K562 (cell line): Measurements from ENCODE around the gene RCC1. TPM values are rescaled to one million over a fixed set of nuclear protein-coding genes. Genes with fewer than 3 reads are reported as not detected.

Source experiments
- ARHGAP35 ChIP-seq: fragments of 450-650 bp; IDR thresholded peaks from 2 replicates; pipeline ENCODE4 v1.6.1; 2018; ENCODE audit not compliant: partially characterized antibody
- CHCHD3 ChIP-seq: fragments of 250-450 bp; sonication (Bioruptor Pico); IDR thresholded peaks from 2 replicates; pipeline ENCODE4 v2.1.2; 2022; ENCODE audit warnings: mild to moderate bottlenecking
- FIP1L1 ChIP-seq: fragments of 200-400 bp; formaldehyde crosslinking; IDR thresholded peaks from 2 replicates; pipeline ENCODE4 v1.6.1; 2018; ENCODE audit warnings: mild to moderate bottlenecking, low read depth, low read length; ENCODE audit not compliant: poor library complexity, severe bottlenecking
- FOS ChIP-seq: IDR thresholded peaks from 3 replicates; pipeline ENCODE4 v1.6.1; 2011; ENCODE audit not compliant: insufficient read length; ENCODE audit errors: extremely low read depth
- FOXP1 ChIP-seq: sonication (generic); formaldehyde crosslinking; IDR thresholded peaks from 2 replicates; pipeline ENCODE4 v1.8.0; 2022; ENCODE audit warnings: mild to moderate bottlenecking, missing genetic modification reagents
- KAT7 ChIP-seq: sonication (generic); formaldehyde crosslinking; IDR thresholded peaks from 2 replicates; pipeline ENCODE4 v1.8.0; 2022; ENCODE audit warnings: missing genetic modification reagents, mild to moderate bottlenecking, borderline replicate concordance
- MIER1 ChIP-seq: fragments of 450-650 bp; IDR thresholded peaks from 2 replicates; pipeline ENCODE4 v1.6.1; 2016; ENCODE audit warnings: antibody characterized with exemption, mild to moderate bottlenecking, low read depth
- POLR2B ChIP-seq: fragments of 450-650 bp; IDR thresholded peaks from 2 replicates; pipeline ENCODE4 v1.6.1; 2018; ENCODE audit warnings: low read depth; ENCODE audit not compliant: partially characterized antibody
- PTBP1 ChIP-seq: fragments of 200-400 bp; formaldehyde crosslinking; IDR thresholded peaks from 2 replicates; pipeline ENCODE4 v1.6.1; 2017; ENCODE audit warnings: low read depth, low read length
- SIN3A ChIP-seq, 2 experiments: fragments of 150-350 bp in 1 of 2; IDR thresholded peaks; 2 replicates each; pipeline ENCODE4 v1.6.1; 2011 to 2016; ENCODE audit warnings: borderline replicate concordance in 2 of 2, low read depth in 2 of 2, low read length in 2 of 2, mild to moderate bottlenecking in 2 of 2, moderate library complexity in 2 of 2; ENCODE audit not compliant: control insufficient read depth in 1 of 2
- SMARCA5 ChIP-seq: fragments of 450-650 bp; IDR thresholded peaks from 2 replicates; pipeline ENCODE4 v1.6.1; 2016
- SUPT5H ChIP-seq: fragments of 450-650 bp; IDR thresholded peaks from 2 replicates; pipeline ENCODE4 v1.6.1; 2016
- TRIM28 ChIP-seq: fragments of 450-650 bp; IDR thresholded peaks from 2 replicates; pipeline ENCODE4 v1.6.1; 2017
- ZC3H8 ChIP-seq: fragments of 450-650 bp; IDR thresholded peaks from 2 replicates; pipeline ENCODE4 v1.6.1; 2017
- ZFP1 ChIP-seq: fragments of 450-650 bp; formaldehyde crosslinking; IDR thresholded peaks from 2 replicates; pipeline ENCODE4 v1.4.0; 2020; ENCODE audit warnings: mild to moderate bottlenecking, mixed read lengths
- ZNF444 ChIP-seq: fragments of 250-450 bp; sonication (Bioruptor Pico); IDR thresholded peaks from 2 replicates; pipeline ENCODE4 v1.4.0; 2020; ENCODE audit warnings: mild to moderate bottlenecking, moderate library complexity
- ZNF551 ChIP-seq: fragments of 250-450 bp; sonication (Bioruptor Pico); IDR thresholded peaks from 2 replicates; pipeline ENCODE4 v1.5.0; 2021; ENCODE audit warnings: mild to moderate bottlenecking, moderate library complexity
- ZNF561 ChIP-seq: fragments of 450-650 bp; formaldehyde crosslinking; conservative IDR thresholded peaks from 2 replicates; pipeline ENCODE4 v1.4.0; 2020; ENCODE audit warnings: mild to moderate bottlenecking, moderate library complexity
- ZNF695 ChIP-seq: fragments of 450-650 bp; formaldehyde crosslinking; IDR thresholded peaks from 2 replicates; pipeline ENCODE4 v1.4.0; 2020; ENCODE audit warnings: mild to moderate bottlenecking, moderate library complexity
- ZNF696 ChIP-seq: fragments of 250-450 bp; sonication (Bioruptor Pico); conservative IDR thresholded peaks from 2 replicates; pipeline ENCODE4 v1.4.0; 2020; ENCODE audit warnings: mild to moderate bottlenecking, moderate library complexity
- polyA plus RNA-seq, 8 experiments: library from polyadenylated mRNA; depleted of rRNA in 4 of 8; stranded (reverse) in 5 of 8; unstranded in 3 of 8; fragments of >200 nt; fragmentation: Nextera tagmentation in 2 of 8; fragmentation: Illumina TruSeq in 1 of 8; extraction: Ambion mirVana in 2 of 8; extraction: Trizol in 1 of 8; gene quantifications; 2 replicates each; pipeline versions ENCODE4 v1.2.1 to v1.2.3, GENCODE V29; 2011 to 2014; ENCODE audit warnings: inconsistent platforms in 1 of 8, missing spikeins in 1 of 8
- total RNA-seq, 7 experiments: library from RNA; depleted of rRNA in 6 of 7; stranded (reverse); fragments of >200 nt in 6 of 7; fragmentation: Illumina TruSeq in 2 of 7; extraction: Trizol in 2 of 7; gene quantifications; 2 replicates each; pipeline versions ENCODE4 v1.2.1 to v1.2.3, GENCODE V29; 2011 to 2021; ENCODE audit warnings: low replicate concordance in 1 of 7
- TF ChIP-seq, protein P1 (sequence below): fragments of 250-450 bp; sonication (Bioruptor Pico); IDR thresholded peaks from 2 replicates; pipeline ENCODE4 v1.9.0; 2021; ENCODE audit warnings: mild to moderate bottlenecking, inconsistent platforms
- TF ChIP-seq, protein P2 (sequence below): fragments of 450-650 bp; IDR thresholded peaks from 2 replicates; pipeline ENCODE4 v1.6.1; 2016; ENCODE audit warnings: missing biosample characterization, missing genetic modification characterization
- TF ChIP-seq, protein P3 (sequence below): fragments of 450-650 bp; IDR thresholded peaks from 2 replicates; pipeline ENCODE4 v1.6.1; 2018; ENCODE audit warnings: mild to moderate bottlenecking, low read depth; ENCODE audit not compliant: partially characterized antibody
- TF ChIP-seq, protein P4 (sequence below): sonication (generic); formaldehyde crosslinking; IDR thresholded peaks from 2 replicates; pipeline ENCODE4 v1.8.1; 2023; ENCODE audit warnings: mild to moderate bottlenecking, missing genetic modification reagents

RCC1 gene
- total and polyA plus RNA-seq, 9 of the 15 experiments (the other 6 are each of a cell fraction or from before 2014, with no cell fraction given) = 16.4 to 202 (median 107) TPM

DNA sequence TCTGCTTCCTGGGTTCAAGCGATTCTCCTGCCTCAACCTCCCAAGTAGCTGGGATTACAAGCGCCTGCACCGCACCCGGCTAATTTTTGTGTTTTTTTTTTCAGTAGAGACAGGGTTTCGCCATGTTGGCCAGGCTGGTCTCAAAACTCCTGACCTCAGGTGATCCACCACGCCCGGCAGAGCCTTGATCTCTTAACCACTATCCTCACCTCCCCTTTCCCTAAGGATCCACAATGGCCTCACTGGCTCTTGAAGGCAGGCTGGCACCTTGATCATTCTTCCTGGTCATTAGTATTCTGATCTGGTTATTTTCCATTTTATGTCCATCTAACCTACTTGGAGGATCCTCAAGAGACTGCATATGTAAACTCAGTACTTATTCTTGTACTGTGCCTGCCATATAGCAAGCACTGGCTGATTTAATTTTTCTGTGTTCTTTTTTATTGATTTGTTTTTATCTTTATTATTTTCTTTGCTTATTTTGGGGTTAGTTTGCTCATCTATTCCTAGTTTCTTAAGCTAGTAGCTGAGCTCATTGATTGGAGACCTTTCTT is 6.3 kb downstream of the RCC1 start (continued):
- TF ChIP-seq, protein P1, sequence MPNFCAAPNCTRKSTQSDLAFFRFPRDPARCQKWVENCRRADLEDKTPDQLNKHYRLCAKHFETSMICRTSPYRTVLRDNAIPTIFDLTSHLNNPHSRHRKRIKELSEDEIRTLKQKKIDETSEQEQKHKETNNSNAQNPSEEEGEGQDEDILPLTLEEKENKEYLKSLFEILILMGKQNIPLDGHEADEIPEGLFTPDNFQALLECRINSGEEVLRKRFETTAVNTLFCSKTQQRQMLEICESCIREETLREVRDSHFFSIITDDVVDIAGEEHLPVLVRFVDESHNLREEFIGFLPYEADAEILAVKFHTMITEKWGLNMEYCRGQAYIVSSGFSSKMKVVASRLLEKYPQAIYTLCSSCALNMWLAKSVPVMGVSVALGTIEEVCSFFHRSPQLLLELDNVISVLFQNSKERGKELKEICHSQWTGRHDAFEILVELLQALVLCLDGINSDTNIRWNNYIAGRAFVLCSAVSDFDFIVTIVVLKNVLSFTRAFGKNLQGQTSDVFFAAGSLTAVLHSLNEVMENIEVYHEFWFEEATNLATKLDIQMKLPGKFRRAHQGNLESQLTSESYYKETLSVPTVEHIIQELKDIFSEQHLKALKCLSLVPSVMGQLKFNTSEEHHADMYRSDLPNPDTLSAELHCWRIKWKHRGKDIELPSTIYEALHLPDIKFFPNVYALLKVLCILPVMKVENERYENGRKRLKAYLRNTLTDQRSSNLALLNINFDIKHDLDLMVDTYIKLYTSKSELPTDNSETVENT (CRISPR knock-in tag) = peak; percentile 31; the same call in 1 of the 2 replicates
- no peak for TF ChIP-seq MIER1
- no peak for TF ChIP-seq TRIM28
- 0 out of 2 replicates have a peak, but pooled peaks have one; percentile 75 for TF ChIP-seq CHCHD3
- no peak for TF ChIP-seq FOS
- TF ChIP-seq, protein P2, sequence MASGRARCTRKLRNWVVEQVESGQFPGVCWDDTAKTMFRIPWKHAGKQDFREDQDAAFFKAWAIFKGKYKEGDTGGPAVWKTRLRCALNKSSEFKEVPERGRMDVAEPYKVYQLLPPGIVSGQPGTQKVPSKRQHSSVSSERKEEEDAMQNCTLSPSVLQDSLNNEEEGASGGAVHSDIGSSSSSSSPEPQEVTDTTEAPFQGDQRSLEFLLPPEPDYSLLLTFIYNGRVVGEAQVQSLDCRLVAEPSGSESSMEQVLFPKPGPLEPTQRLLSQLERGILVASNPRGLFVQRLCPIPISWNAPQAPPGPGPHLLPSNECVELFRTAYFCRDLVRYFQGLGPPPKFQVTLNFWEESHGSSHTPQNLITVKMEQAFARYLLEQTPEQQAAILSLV (tag) = no peak
- no peak for TF ChIP-seq ZNF695 (CRISPR knock-in tag)
- no peak; the same call in 1 of the 2 replicates for TF ChIP-seq PTBP1
- peak; percentile 43 for TF ChIP-seq POLR2B
- 0 out of 2 replicates have a peak, but pooled peaks have one; percentile 6 for TF ChIP-seq ZNF551 (CRISPR knock-in tag)
- TF ChIP-seq KAT7 (CRISPR knock-in tag) = 0 out of 2 replicates have a peak, but pooled peaks have one; percentile 30
- 0 out of 2 replicates have a peak, but pooled peaks have one; percentile 44 for TF ChIP-seq FOXP1 (CRISPR knock-in tag)
- peak; percentile 61 for TF ChIP-seq SUPT5H
- no peak for TF ChIP-seq ZNF561
- TF ChIP-seq SMARCA5 = no peak
- TF ChIP-seq ZFP1 = no peak
- TF ChIP-seq, protein P3, sequence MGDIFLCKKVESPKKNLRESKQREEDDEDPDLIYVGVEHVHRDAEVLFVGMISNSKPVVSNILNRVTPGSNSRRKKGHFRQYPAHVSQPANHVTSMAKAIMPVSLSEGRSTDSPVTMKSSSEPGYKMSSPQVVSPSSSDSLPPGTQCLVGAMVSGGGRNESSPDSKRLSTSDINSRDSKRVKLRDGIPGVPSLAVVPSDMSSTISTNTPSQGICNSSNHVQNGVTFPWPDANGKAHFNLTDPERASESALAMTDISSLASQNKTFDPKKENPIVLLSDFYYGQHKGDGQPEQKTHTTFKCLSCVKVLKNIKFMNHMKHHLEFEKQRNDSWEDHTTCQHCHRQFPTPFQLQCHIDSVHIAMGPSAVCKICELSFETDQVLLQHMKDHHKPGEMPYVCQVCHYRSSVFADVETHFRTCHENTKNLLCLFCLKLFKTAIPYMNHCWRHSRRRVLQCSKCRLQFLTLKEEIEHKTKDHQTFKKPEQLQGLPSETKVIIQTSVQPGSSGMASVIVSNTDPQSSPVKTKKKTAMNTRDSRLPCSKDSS = no peak
- peak; percentile 24 for TF ChIP-seq FIP1L1
- TF ChIP-seq, protein P4, sequence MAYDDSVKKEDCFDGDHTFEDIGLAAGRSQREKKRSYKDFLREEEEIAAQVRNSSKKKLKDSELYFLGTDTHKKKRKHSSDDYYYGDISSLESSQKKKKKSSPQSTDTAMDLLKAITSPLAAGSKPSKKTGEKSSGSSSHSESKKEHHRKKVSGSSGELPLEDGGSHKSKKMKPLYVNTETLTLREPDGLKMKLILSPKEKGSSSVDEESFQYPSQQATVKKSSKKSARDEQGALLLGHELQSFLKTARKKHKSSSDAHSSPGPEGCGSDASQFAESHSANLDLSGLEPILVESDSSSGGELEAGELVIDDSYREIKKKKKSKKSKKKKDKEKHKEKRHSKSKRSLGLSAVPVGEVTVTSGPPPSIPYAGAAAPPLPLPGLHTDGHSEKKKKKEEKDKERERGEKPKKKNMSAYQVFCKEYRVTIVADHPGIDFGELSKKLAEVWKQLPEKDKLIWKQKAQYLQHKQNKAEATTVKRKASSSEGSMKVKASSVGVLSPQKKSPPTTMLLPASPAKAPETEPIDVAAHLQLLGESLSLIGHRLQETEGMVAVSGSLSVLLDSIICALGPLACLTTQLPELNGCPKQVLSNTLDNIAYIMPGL (CRISPR knock-in tag) = no peak
- 0 out of 2 replicates have a peak, but pooled peaks have one; percentile 39 for TF ChIP-seq ZNF696 (CRISPR knock-in tag)
- TF ChIP-seq ARHGAP35 = no peak
- TF ChIP-seq SIN3A (IDR thresholded peaks at IDR 0.05; ENCODE audit: borderline replicate concordance in 2 of 2, control insufficient read depth in 1 of 2, low read depth in 2 of 2, low read length in 2 of 2) = peak in 1 of 2 experiments; percentile 28; a peak in 1 of 4 replicates
- TF ChIP-seq ZC3H8 = no peak
- no peak for TF ChIP-seq ZNF444
